Sigmoid colon (tissue), 7 donors: ENCODE measurements around the gene KRTAP12-1. TPM values are rescaled to one million over a fixed set of nuclear protein-coding genes. Genes with fewer than 3 reads are reported as not detected.

Source experiments
- DNase-seq: peaks from one replicate; pipeline ENCODE4 v3.0.0-alpha.2; 2019
- H3K27ac ChIP-seq, 4 donors: fragments of 200-600 bp; sonication (generic); one replicate each; pipeline ENCODE4 v1.5.1; 2016 to 2019; ENCODE audit warnings: mild to moderate bottlenecking in 1 of 4
- H3K27me3 ChIP-seq, 3 donors: fragments of 200-600 bp; sonication (generic); one replicate each; pipeline ENCODE4 v1.5.1; 2019; ENCODE audit warnings: mild to moderate bottlenecking in 1 of 3
- H3K36me3 ChIP-seq, 4 donors: fragments of 200-600 bp; sonication (generic); one replicate each; pipeline ENCODE4 v1.5.1; 2016 to 2019
- H3K4me1 ChIP-seq, 4 donors: fragments of 200-600 bp; sonication (generic); one replicate each; pipeline ENCODE4 v1.5.1; 2017 to 2019
- H3K4me3 ChIP-seq, 4 donors: fragments of 200-600 bp; sonication (generic); one replicate each; pipeline ENCODE4 v1.5.1; 2017 to 2019; ENCODE audit warnings: mild to moderate bottlenecking in 2 of 4, moderate library complexity in 1 of 4
- H3K9me3 ChIP-seq, 4 donors: fragments of 200-600 bp in 3 of 4; sonication (generic) in 3 of 4; one replicate each; pipeline versions ENCODE4 v1.5.1 to v1.6.1; 2013 to 2019
- EP300 ChIP-seq, 4 donors: sonication (generic); formaldehyde crosslinking; IDR thresholded peaks; one replicate each; pipeline ENCODE4 v1.6.1; 2017; ENCODE audit warnings: antibody characterized with exemption in 4 of 4
- POLR2A ChIP-seq, 2 donors: fragments of 450-650 bp; IDR thresholded peaks; one replicate each; pipeline ENCODE4 v1.6.1; 2016; ENCODE audit warnings: antibody characterized with exemption in 2 of 2, mild to moderate bottlenecking in 2 of 2, moderate library complexity in 2 of 2
- POLR2AphosphoS5 ChIP-seq, 4 donors: sonication (generic); formaldehyde crosslinking; IDR thresholded peaks; one replicate each; pipeline ENCODE4 v1.6.1; 2017; ENCODE audit warnings: antibody characterized with exemption in 4 of 4
- WGBS, 2 donors: extraction: QIAGEN DNeasy Blood & Tissue Kit; methylation state at CpG; one replicate each; pipeline ENCODE4 v1.1.7; 2013; 5-methylcytosine and 5-hydroxymethylcytosine counted together
- intact Hi-C: fragments of 100-400 bp; cut with DNase I; formaldehyde crosslinking; loops from one replicate; pipeline ENCODE4 v1.15.1; 2023
- polyA plus RNA-seq, 3 donors: library from polyadenylated mRNA; stranded (reverse); fragments of 200-250 nt; gene quantifications; one replicate each; pipeline ENCODE4 v1.2.3, GENCODE V29; 2013
- total RNA-seq, 4 donors: library from RNA; depleted of rRNA; stranded (reverse); fragments of >200 nt; gene quantifications; one replicate each; pipeline ENCODE4 v1.1.0, GENCODE V29; 2016
- TF ChIP-seq, protein P1 (sequence below), 4 experiments: fragments of 450-650 bp in 3 of 4; fragments of 200-600 bp in 1 of 4; IDR thresholded peaks; one replicate each; pipeline ENCODE4 v1.5.1; 2016 to 2019; ENCODE audit warnings: antibody characterized with exemption in 4 of 4, mild to moderate bottlenecking in 3 of 4, moderate library complexity in 2 of 4
- donor health status: healthy with polysubstance abuse.
- donor health status: Bipolar disorder and iron deficiency.
- donor health status: healthy.

Gene KRTAP12-1, protein sequence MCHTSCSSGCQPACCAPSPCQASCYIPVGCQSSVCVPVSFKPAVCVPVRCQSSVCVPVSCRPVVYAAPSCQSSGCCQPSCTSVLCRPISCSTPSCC
- total RNA-seq = not detected
- not detected for polyA plus RNA-seq

DNA sequence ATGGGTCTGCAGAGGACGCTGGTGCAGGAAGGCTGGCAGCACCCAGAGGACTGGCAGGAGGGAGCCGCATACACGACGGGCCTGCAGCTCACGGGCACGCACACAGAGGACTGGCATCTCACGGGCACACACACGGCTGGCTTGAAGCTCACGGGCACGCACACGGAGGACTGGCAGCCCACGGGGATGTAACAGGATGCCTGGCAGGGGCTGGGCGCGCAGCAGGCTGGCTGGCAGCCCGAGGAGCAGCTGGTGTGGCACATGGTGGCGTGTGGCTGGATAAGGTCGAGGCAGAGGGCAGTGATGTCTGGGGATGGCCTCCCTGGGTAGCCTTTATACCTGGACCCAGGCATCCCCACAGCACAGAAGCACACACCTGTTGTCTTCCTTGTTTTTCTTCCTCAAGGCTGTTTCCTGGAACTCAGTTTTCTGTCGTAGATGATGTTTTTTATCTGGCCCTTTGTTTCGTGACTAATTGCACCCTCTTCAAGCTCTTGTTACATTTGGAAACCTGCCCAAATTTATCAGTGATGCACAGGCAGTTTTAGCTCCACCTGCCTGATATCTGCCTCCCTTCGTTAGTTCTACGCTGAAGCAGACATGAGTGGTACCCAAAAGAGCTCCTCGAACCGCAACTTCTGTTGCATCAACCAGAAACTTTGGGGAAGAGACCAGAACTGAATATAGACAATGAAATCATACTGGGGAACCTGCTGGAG, at the start of gene KRTAP12-1:
KRTAP12-1 (minus strand) TSS at position 303 of the 719 bp plus-strand sequence; CDS start at position 263, 40 bp downstream.
- WGBS, 2 donors = 73 to 78% methylated on average over 23 of the region's 23 CpGs
- Histone ChIP-seq H3K4me3 (no peak within 1 kb of the TSS), H3K9me3 (no peaks in the 10 kb centered on the region), H3K36me3 (no peaks in the 10 kb centered on the region), H3K27ac (no peak within 1 kb of the TSS), H3K4me1 (no peaks in the 10 kb centered on the region), H3K27me3 (peaks cover 0 to 19% (median 5%) of the 10 kb centered on the region in 3 donors)
- DNase-seq = no peak
- TF ChIP-seq EP300 (IDR thresholded peaks at IDR 0.05) (no peak), POLR2A (IDR thresholded peaks at IDR 0.05) (no peak), POLR2AphosphoS5 (IDR thresholded peaks at IDR 0.05) (no peak)
- TF ChIP-seq, protein P1, sequence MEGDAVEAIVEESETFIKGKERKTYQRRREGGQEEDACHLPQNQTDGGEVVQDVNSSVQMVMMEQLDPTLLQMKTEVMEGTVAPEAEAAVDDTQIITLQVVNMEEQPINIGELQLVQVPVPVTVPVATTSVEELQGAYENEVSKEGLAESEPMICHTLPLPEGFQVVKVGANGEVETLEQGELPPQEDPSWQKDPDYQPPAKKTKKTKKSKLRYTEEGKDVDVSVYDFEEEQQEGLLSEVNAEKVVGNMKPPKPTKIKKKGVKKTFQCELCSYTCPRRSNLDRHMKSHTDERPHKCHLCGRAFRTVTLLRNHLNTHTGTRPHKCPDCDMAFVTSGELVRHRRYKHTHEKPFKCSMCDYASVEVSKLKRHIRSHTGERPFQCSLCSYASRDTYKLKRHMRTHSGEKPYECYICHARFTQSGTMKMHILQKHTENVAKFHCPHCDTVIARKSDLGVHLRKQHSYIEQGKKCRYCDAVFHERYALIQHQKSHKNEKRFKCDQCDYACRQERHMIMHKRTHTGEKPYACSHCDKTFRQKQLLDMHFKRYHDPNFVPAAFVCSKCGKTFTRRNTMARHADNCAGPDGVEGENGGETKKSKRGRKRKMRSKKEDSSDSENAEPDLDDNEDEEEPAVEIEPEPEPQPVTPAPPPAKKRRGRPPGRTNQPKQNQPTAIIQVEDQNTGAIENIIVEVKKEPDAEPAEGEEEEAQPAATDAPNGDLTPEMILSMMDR (IDR thresholded peaks at IDR 0.05) = no peak
- intact Hi-C loops = no loop called here

- Histone ChIP-seq H3K27ac (no peak overlapping the region), H3K4me1 (no peaks in the 10 kb centered on the region), H3K27me3 (peaks cover 0 to 27% (median 8%) of the 10 kb centered on the region in 3 donors), H3K36me3 (no peaks in the 10 kb centered on the region), H3K9me3 (no peaks in the 10 kb centered on the region), H3K4me3 (no peak overlapping the region)
- no peak for DNase-seq
- TF ChIP-seq, protein P1 (IDR thresholded peaks at IDR 0.05) = no peak
- 67 to 72% methylated on average over 9 of the region's 9 CpGs for WGBS, 2 donors
- intact Hi-C loops = no loop called here
Observed at GRCh38 chr21:44730951-44731579, 49.1 kb upstream of the KRTAP12-1 start.

GRCh38 chr21:44730028-44730395, 48.0 kb upstream of the KRTAP12-1 start:
- no peak for TF ChIP-seq POLR2AphosphoS5 (IDR thresholded peaks at IDR 0.05)
- no peak for TF ChIP-seq POLR2A (IDR thresholded peaks at IDR 0.05)
- no peak for TF ChIP-seq EP300 (IDR thresholded peaks at IDR 0.05)
- TF ChIP-seq, protein P1 (IDR thresholded peaks at IDR 0.05) = no peak
- intact Hi-C loops = no loop called here
- WGBS, 2 donors = 84 to 88% methylated on average over 7 of the region's 7 CpGs
- no peak for DNase-seq
- H3K27ac ChIP-seq = no peak overlapping the region
- H3K4me1 ChIP-seq = no peaks in the 10 kb centered on the region
- no peaks in the 10 kb centered on the region for H3K36me3 ChIP-seq
- peaks cover 0 to 36% (median 8%) of the 10 kb centered on the region in 3 donors for H3K27me3 ChIP-seq
- H3K9me3 ChIP-seq = no peaks in the 10 kb centered on the region
- no peak overlapping the region for H3K4me3 ChIP-seq

DNA sequence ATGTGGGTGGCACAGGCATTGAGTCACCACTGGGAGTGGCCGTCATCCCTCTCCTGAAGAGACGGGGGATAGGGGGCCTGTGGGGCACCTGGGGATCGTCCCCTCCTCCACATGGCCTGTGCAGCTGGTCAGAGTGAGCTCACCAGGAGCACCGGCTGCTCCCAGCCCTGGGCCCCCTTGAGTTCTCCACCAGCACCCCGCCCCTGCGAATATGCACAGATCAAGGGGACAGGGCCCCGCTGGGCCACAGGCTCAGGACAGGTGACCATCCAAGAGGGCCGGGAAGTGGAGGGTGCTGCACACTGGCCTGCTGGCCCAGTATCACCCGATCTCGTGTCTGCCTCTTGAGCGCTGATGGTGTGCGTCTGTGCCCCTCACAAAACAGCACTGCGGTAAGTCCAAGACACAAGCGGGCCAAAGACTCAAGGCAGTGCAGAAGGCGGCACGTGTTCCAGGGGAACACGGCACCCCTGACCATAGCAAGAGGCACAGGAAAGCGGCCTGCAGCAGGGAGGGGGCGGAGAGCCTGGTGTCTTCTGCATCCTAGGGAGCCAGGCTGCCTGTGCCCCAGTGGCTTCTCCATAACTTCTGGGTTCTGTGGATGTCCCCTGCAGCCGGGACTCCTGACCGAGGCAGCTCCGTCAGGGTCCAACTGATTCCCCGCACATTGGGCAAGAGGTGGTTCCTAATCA, 47.5 kb upstream of the KRTAP12-1 start:
- no peaks in the 10 kb centered on the region for H3K9me3 ChIP-seq
- H3K4me3 ChIP-seq = no peak overlapping the region
- 90 to 92% methylated on average over 23 of the region's 23 CpGs for WGBS, 2 donors
- no peak for TF ChIP-seq EP300 (IDR thresholded peaks at IDR 0.05)
- TF ChIP-seq POLR2AphosphoS5 (IDR thresholded peaks at IDR 0.05) = no peak
- TF ChIP-seq, protein P1 (IDR thresholded peaks at IDR 0.05) = no peak
- no peak for TF ChIP-seq POLR2A (IDR thresholded peaks at IDR 0.05)
- H3K36me3 ChIP-seq = no peaks in the 10 kb centered on the region
- no peak for DNase-seq
- H3K4me1 ChIP-seq = no peaks in the 10 kb centered on the region
- peaks cover 0 to 37% (median 9%) of the 10 kb centered on the region in 3 donors for H3K27me3 ChIP-seq
- intact Hi-C loops = no loop called here
- no peak overlapping the region for H3K27ac ChIP-seq
